Thoracic aorta (tissue), 2 donors: Measurements from ENCODE around the gene USH2A. TPM values are rescaled to one million over a fixed set of nuclear protein-coding genes. Genes with fewer than 3 reads are reported as not detected.

Experiments used
- ATAC-seq: fragments of 150-250 bp; one replicate; pipeline ENCODE4 v1.8.0; 2017; ENCODE audit warnings: low read depth; ENCODE audit not compliant: insufficient number of reproducible peaks, low FRiP score
- DNase-seq: peaks from one replicate; pipeline ENCODE4 v3.0.0-alpha.2; 2020; ENCODE audit warnings: low spot score
- H3K27ac ChIP-seq, 2 donors: fragments of 200-600 bp; sonication (generic); 1 replicate in 1 of 2; 2 replicates in 1 of 2; pipeline ENCODE4 v1.5.1; 2016; ENCODE audit warnings: mild to moderate bottlenecking in 2 of 2, moderate library complexity in 2 of 2
- H3K27me3 ChIP-seq: fragments of 200-600 bp; sonication (generic); replicated peaks from 2 replicates; pipeline ENCODE4 v1.6.0; 2016; ENCODE audit warnings: mild to moderate bottlenecking; ENCODE audit not compliant: insufficient read depth
- H3K36me3 ChIP-seq: fragments of 200-600 bp; sonication (generic); one replicate; pipeline ENCODE4 v1.5.1; 2016
- H3K4me1 ChIP-seq, 2 donors: fragments of 200-600 bp; sonication (generic); 1 replicate in 1 of 2; 2 replicates in 1 of 2; pipeline versions ENCODE4 v1.5.1 to v1.6.0; 2016; ENCODE audit warnings: low read depth in 2 of 2, mild to moderate bottlenecking in 1 of 2; ENCODE audit not compliant: control insufficient read depth in 1 of 2
- H3K4me3 ChIP-seq: fragments of 200-600 bp; sonication (generic); 2 replicates; pipeline ENCODE4 v1.5.1; 2016; ENCODE audit warnings: mild to moderate bottlenecking
- H3K9me3 ChIP-seq: fragments of 200-600 bp; sonication (generic); 2 replicates; pipeline ENCODE4 v1.5.1; 2016
- total RNA-seq, 2 donors: library from RNA; depleted of rRNA; stranded (reverse); fragments of >200 nt; gene quantifications; one replicate each; pipeline versions ENCODE4 v1.1.0 to v1.2.3, GENCODE V29; 2016
- TF ChIP-seq, protein P1 (sequence below): fragments of 200-600 bp; sonication (generic); IDR thresholded peaks from one replicate; pipeline ENCODE4 v1.5.1; 2019; ENCODE audit warnings: antibody characterized with exemption

USH2A gene
- total RNA-seq, 2 donors from 2014 or later, result not detected

DNA sequence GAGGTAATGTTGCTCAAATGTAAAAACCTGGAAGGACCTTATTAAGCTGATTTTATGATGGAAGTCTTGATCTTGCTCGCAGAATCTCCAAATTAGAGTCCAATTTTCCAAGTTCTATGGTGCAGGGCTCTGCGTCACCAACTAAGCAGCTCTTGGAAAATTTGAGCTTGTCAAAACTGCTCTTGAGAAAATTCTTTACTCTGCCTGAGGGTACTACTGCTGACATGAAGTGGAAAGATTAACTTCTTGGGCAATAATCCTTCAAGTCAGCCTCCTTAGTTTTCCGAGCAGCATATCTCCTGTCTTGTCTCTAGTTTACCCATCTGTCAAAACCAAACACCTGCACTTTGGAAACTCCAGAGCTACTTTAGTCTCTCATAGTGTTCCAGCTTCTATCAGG, 562.4 kb downstream of the USH2A start:
- Histone ChIP-seq H3K4me1 (no peaks in the 10 kb centered on the region), H3K36me3 (no peaks in the 10 kb centered on the region), H3K9me3 (no peaks in the 10 kb centered on the region), H3K27ac (no peak overlapping the region), H3K4me3 (no peak overlapping the region), H3K27me3 (no peaks in the 10 kb centered on the region)
- DNase-seq (no peak), ATAC-seq (no peak)
- TF ChIP-seq, protein P1, sequence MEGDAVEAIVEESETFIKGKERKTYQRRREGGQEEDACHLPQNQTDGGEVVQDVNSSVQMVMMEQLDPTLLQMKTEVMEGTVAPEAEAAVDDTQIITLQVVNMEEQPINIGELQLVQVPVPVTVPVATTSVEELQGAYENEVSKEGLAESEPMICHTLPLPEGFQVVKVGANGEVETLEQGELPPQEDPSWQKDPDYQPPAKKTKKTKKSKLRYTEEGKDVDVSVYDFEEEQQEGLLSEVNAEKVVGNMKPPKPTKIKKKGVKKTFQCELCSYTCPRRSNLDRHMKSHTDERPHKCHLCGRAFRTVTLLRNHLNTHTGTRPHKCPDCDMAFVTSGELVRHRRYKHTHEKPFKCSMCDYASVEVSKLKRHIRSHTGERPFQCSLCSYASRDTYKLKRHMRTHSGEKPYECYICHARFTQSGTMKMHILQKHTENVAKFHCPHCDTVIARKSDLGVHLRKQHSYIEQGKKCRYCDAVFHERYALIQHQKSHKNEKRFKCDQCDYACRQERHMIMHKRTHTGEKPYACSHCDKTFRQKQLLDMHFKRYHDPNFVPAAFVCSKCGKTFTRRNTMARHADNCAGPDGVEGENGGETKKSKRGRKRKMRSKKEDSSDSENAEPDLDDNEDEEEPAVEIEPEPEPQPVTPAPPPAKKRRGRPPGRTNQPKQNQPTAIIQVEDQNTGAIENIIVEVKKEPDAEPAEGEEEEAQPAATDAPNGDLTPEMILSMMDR, result no peak

DNA sequence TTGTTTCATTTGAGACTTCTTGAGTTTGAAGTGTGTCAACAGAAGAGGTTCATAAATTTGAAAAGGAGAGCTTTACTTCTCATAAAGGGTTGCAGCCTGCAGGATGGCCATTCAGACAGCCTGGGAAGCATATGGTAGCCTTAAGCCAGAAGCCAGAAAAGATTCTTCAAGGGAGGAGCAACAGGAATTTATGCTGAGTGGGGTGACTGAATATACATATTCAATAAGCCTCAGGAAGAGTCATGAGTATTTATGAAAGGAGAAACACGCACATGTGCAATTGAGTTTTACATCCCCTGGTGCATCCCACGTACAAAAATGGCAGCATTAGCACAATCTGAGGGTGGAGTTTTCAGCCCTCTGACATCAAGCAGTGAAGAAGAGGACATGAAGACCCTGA, 565.9 kb downstream of the USH2A start:
- H3K9me3 ChIP-seq, result no peaks in the 10 kb centered on the region
- ATAC-seq (no peak), DNase-seq (no peak)
- H3K27me3 ChIP-seq, result no peaks in the 10 kb centered on the region
- TF ChIP-seq, protein P1, result no peak
- H3K27ac ChIP-seq, result no peak overlapping the region
- no peak overlapping the region for H3K4me3 ChIP-seq
- H3K36me3 ChIP-seq, result no peaks in the 10 kb centered on the region
- H3K4me1 ChIP-seq, result no peaks in the 10 kb centered on the region

DNA sequence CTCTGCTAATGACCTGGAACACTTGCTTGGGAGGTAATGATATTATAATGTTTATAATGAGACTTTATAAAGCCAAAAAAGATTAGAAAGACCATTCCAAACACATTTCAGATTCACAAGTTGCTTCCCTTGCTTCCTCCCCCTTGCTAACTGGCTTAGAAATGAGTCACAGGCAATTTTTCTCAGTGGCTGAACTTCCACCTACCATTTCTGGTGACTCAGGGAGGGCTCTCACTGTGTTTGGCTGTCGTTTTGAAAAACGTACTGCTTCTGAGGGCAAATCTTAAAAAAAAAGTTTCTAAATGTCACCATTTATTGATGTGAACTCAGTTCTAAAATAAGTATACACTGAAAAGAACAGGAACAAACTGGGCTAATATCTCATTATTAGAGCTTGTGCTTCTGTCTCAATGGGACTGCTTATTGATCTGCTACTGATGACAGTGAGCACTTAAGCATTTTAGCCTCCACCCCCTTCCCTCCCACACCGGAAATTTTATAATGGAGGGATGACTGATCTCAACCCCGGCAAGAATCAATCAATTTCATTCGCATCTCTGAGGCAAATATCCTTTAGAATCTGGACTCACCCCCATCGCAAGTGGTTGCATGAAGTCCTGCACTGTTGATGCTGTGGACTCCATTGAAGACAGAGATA, 577.9 kb downstream of the USH2A start:
- no peak overlapping the region for H3K27ac ChIP-seq
- no peak overlapping the region for H3K4me3 ChIP-seq
- H3K36me3 ChIP-seq, result no peaks in the 10 kb centered on the region
- ATAC-seq (no peak), DNase-seq (no peak)
- H3K9me3 ChIP-seq, result no peaks in the 10 kb centered on the region
- H3K4me1 ChIP-seq, result no peaks in the 10 kb centered on the region
- TF ChIP-seq, protein P1, result no peak
- H3K27me3 ChIP-seq, result no peaks in the 10 kb centered on the region

DNA sequence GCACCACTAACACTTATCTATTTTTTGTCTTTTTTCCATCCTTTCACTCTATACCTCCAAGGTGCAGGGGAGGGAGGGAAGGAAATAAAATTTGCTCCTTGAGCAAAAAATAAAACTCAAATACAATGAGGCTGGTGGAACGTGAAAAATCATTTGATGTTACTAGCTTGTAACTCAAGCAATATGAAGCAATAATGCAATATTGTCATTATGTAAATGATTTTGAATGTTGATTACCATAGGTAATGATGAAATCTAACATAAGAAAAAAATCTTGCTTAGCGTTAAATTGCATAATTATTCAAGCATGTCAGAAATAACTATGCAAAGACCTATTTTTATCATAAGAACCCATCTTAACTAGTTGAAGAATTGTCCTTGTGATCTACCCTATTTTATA, 578.5 kb downstream of the USH2A start:
- no peak overlapping the region for H3K4me3 ChIP-seq
- H3K36me3 ChIP-seq, result no peaks in the 10 kb centered on the region
- TF ChIP-seq, protein P1, result no peak
- no peaks in the 10 kb centered on the region for H3K27me3 ChIP-seq
- no peaks in the 10 kb centered on the region for H3K4me1 ChIP-seq
- no peak overlapping the region for H3K27ac ChIP-seq
- H3K9me3 ChIP-seq, result no peaks in the 10 kb centered on the region
- DNase-seq (no peak), ATAC-seq (no peak)

DNA sequence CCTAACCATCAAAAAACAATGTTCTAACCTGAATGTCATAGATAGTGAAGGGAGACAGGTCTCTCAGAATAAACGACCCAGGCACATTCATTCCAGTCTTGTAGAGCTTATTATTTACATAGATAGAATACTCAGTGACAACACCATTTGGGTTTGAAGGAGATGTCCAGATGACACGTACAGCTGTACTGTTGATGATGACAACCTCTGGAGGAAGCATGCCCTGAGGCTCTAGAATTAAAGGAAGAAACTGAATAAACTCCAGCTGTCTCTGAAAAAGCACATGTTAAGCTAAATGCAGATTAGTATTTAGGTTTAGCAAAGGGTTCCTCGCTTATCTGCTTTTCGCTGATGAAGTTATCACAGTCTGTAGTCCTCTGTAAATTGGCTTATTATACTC, 579.0 kb downstream of the USH2A start:
- H3K4me1 ChIP-seq, result no peaks in the 10 kb centered on the region
- no peak overlapping the region for H3K27ac ChIP-seq
- no peak overlapping the region for H3K4me3 ChIP-seq
- TF ChIP-seq, protein P1, result no peak
- H3K36me3 ChIP-seq, result no peaks in the 10 kb centered on the region
- DNase-seq (no peak), ATAC-seq (no peak)
- no peaks in the 10 kb centered on the region for H3K9me3 ChIP-seq
- H3K27me3 ChIP-seq, result no peaks in the 10 kb centered on the region
